Endothelial cell of umbilical vein (primary cell): ENCODE data around the gene NPC1L1. TPM values are rescaled to one million over a fixed set of nuclear protein-coding genes. Genes with fewer than 3 reads are reported as not detected.

ENCODE experiments used
- BruUV-seq: library from RNA; stranded (reverse); fragments of 400-500 nt; replicated peaks from 2 replicates; lab custom pipeline; 2021; lab: Mats Ljungman, UMichigan
- CTCF ChIA-PET: fragments of 300-600, 350-600 bp; sonication (Branson Sonifier 250); formaldehyde crosslinking; loops from one replicate; lab custom pipeline; 2021; ENCODE audit warnings: antibody characterized with exemption, inconsistent platforms; lab: Charles Lee
- POLR2A ChIA-PET: fragments of 300-600, 350-600 bp; sonication (Branson Sonifier 250); formaldehyde crosslinking; loops from one replicate; lab custom pipeline; 2021; ENCODE audit warnings: antibody characterized with exemption, inconsistent platforms; lab: Charles Lee
- DNase-seq: peaks from one replicate; pipeline ENCODE4 v3.0.0-alpha.2; 2011; ENCODE audit warnings: low read depth, low spot score
- FAIRE-seq: peaks from 2 replicates; lab custom pipeline; 2011; peaks lifted over from hg19 to GRCh38; lab: Jason Lieb, UNC
- H2AFZ ChIP-seq: 2 replicates; pipeline ENCODE4 v1.6.0; 2012; ENCODE audit warnings: low read depth, low read length, control low read depth, inconsistent platforms
- H3K27ac ChIP-seq: 2 replicates; pipeline ENCODE4 v1.5.1; 2011; ENCODE audit warnings: low read depth, mild to moderate bottlenecking, control low read depth, low read length, moderate library complexity; ENCODE audit not compliant: insufficient read depth
- H3K27me3 ChIP-seq, 2 experiments: 2 replicates each; pipeline versions ENCODE4 v1.6.0 to v1.6.1; 2011; ENCODE audit warnings: low read length in 2 of 2, mixed read lengths in 1 of 2; ENCODE audit not compliant: control insufficient read depth in 2 of 2, insufficient read depth in 2 of 2
- H3K36me3 ChIP-seq, 2 experiments: 2 replicates in 1 of 2; 3 replicates in 1 of 2; pipeline ENCODE4 v1.5.1; 2011; ENCODE audit warnings: low read length in 2 of 2, mild to moderate bottlenecking in 1 of 2, moderate library complexity in 1 of 2; ENCODE audit not compliant: control insufficient read depth in 2 of 2, insufficient read depth in 2 of 2; ENCODE audit errors: extremely low read depth in 1 of 2
- H3K4me1 ChIP-seq: 3 replicates; pipeline ENCODE4 v1.5.1; 2011; ENCODE audit warnings: mild to moderate bottlenecking, low read length; ENCODE audit not compliant: control insufficient read depth, insufficient read depth; ENCODE audit errors: extremely low read depth
- H3K4me2 ChIP-seq: 2 replicates; pipeline ENCODE4 v1.6.1; 2011; ENCODE audit warnings: low read length, control low read depth, mixed read lengths; ENCODE audit not compliant: insufficient read depth
- H3K4me3 ChIP-seq, 3 experiments: fragments of 200-600 bp in 1 of 3; sonication (generic), shearing (Covaris generic) in 1 of 3; replicated peaks in 1 of 3; 2 replicates each; pipeline ENCODE4 v1.5.1; 2011 to 2016; ENCODE audit warnings: control low read depth in 3 of 3, low read length in 3 of 3, mild to moderate bottlenecking in 2 of 3, inconsistent platforms in 1 of 3, low read depth in 1 of 3, moderate library complexity in 1 of 3; ENCODE audit not compliant: insufficient read depth in 1 of 3
- H3K79me2 ChIP-seq: 2 replicates; pipeline ENCODE4 v1.6.0; 2012; ENCODE audit warnings: low read length, inconsistent platforms; ENCODE audit not compliant: control insufficient read depth, insufficient read depth
- H3K9ac ChIP-seq: replicated peaks from 2 replicates; pipeline ENCODE3; 2011; ENCODE audit warnings: low read length, control low read depth; ENCODE audit not compliant: insufficient read depth; ENCODE audit errors: extremely low read depth
- H3K9me1 ChIP-seq: replicated peaks from 3 replicates; pipeline ENCODE4 v1.6.0; 2011; ENCODE audit warnings: mild to moderate bottlenecking, low read length; ENCODE audit not compliant: control insufficient read depth, insufficient read depth; ENCODE audit errors: extremely low read depth
- H3K9me3 ChIP-seq: replicated peaks from 2 replicates; pipeline ENCODE4 v1.5.1; 2012; ENCODE audit warnings: low read length, inconsistent platforms; ENCODE audit not compliant: control insufficient read depth, insufficient read depth
- H4K20me1 ChIP-seq: replicated peaks from 2 replicates; pipeline ENCODE3; 2011; ENCODE audit warnings: mild to moderate bottlenecking, low read length; ENCODE audit not compliant: control insufficient read depth, insufficient read depth; ENCODE audit errors: extremely low read depth
- CTCF ChIP-seq, 2 donors: IDR thresholded peaks; 1 replicate in 1 of 2; 2 replicates in 1 of 2; pipeline ENCODE4 v1.5.1; 2011; ENCODE audit warnings: low read length in 2 of 2, mild to moderate bottlenecking in 2 of 2, moderate library complexity in 2 of 2, control low read depth in 1 of 2, inconsistent platforms in 1 of 2, low read depth in 1 of 2; ENCODE audit not compliant: insufficient read depth in 1 of 2; ENCODE audit errors: extremely low read depth in 1 of 2
- EZH2 ChIP-seq: IDR thresholded peaks from 2 replicates; pipeline ENCODE4 v1.6.1; 2012; ENCODE audit warnings: borderline replicate concordance, low read depth, mild to moderate bottlenecking, moderate library complexity, low read length, inconsistent platforms; ENCODE audit not compliant: severe bottlenecking
- FOS ChIP-seq: IDR thresholded peaks from 2 replicates; pipeline ENCODE4 v1.6.1; 2011; ENCODE audit warnings: mild to moderate bottlenecking, low read length, moderate library complexity, borderline replicate concordance; ENCODE audit not compliant: insufficient read depth
- GATA2 ChIP-seq: IDR thresholded peaks from 2 replicates; pipeline ENCODE4 v1.7.0; 2011; ENCODE audit warnings: low read depth, mild to moderate bottlenecking, moderate library complexity, mixed read lengths, low read length; ENCODE audit not compliant: insufficient read length, insufficient read depth
- JUN ChIP-seq: IDR thresholded peaks from 2 replicates; pipeline ENCODE4 v1.6.1; 2011; ENCODE audit warnings: borderline replicate concordance, low read depth; ENCODE audit not compliant: insufficient read length, insufficient read depth
- MAX ChIP-seq: IDR thresholded peaks from 2 replicates; pipeline ENCODE4 v1.6.1; 2011; ENCODE audit not compliant: insufficient read depth, insufficient read length
- MYC ChIP-seq: IDR thresholded peaks from one replicate; pipeline ENCODE4 v1.6.1; 2011; ENCODE audit warnings: mild to moderate bottlenecking, low read depth, low read length
- POLR2A ChIP-seq: IDR thresholded peaks from 2 replicates; pipeline ENCODE4 v1.6.1; 2012; ENCODE audit warnings: low read depth, mild to moderate bottlenecking, control low read depth, low read length
- POLR2AphosphoS5 ChIP-seq: IDR thresholded peaks from 2 replicates; pipeline ENCODE4 v1.6.1; 2012; ENCODE audit warnings: low read depth, mild to moderate bottlenecking, control low read depth, low read length, moderate library complexity; ENCODE audit not compliant: insufficient read depth
- dilution Hi-C: fragments of 300-500 bp; cut with MboI; formaldehyde crosslinking; loops from one replicate; pipeline ENCODE4 v1.15.0; 2019; ENCODE audit warnings: low sequenced_read_pairs; ENCODE audit not compliant: extremely low pct_ligation_motif_present
- intact Hi-C: fragments of 100-400 bp; cut with micrococcal nuclease; formaldehyde crosslinking; loops from one replicate; pipeline ENCODE4 v1.10.0; 2022
- polyA plus RNA-seq, 4 experiments: library from polyadenylated mRNA; depleted of rRNA in 3 of 4; stranded (reverse) in 3 of 4; unstranded in 1 of 4; fragments of >200 nt; gene quantifications; 2 replicates each; pipeline versions ENCODE4 v1.2.1 to v1.2.3, GENCODE V29; 2011 to 2012; ENCODE audit warnings: missing spikeins in 1 of 4
- total RNA-seq: library from RNA; stranded (reverse); gene quantifications from 2 replicates; pipeline ENCODE4 v1.2.3, GENCODE V29; 2021

Gene NPC1L1
- total and polyA plus RNA-seq, 2 donors (not counting 3 experiments of a cell fraction or from before 2014, with no cell fraction given): not detected

GRCh38 chr7:44557485-44557884 is 16.4 kb upstream of the NPC1L1 start:
- Histone ChIP-seq H3K9me3 (no peaks in the 10 kb centered on the region), H3K27ac (no peak overlapping the region), H3K4me2 (no peak overlapping the region), H3K36me3 (no peaks in the 10 kb centered on the region), H3K27me3 (no peaks in the 10 kb centered on the region), H3K79me2 (no peaks in the 10 kb centered on the region), H2AFZ (no peak overlapping the region), H4K20me1 (no peaks in the 10 kb centered on the region), H3K9me1 (no peaks in the 10 kb centered on the region), H3K9ac (no peak overlapping the region), H3K4me1 (no peaks in the 10 kb centered on the region), H3K4me3 (no peak overlapping the region)
- no TSS peak for BruUV-seq
- ChIA-PET POLR2A (no interaction called here), CTCF (interaction anchor here (1.4 kb wide), 1 partner anchor 209 kb away, joined by 4 read pairs; no protein-coding TSS in a partner anchor)
- dilution Hi-C loops (no loop called here), intact Hi-C loops (no loop called here)
- no peak for FAIRE-seq
- TF ChIP-seq CTCF (IDR thresholded peaks at IDR 0.05; ENCODE audit: extremely low read depth in 1 of 2, insufficient read depth in 1 of 2, low read depth in 1 of 2, low read length in 2 of 2) (no peak), MAX (no peak), POLR2AphosphoS5 (no peak), FOS (no peak), JUN (no peak), EZH2 (no peak), MYC (no peak), GATA2 (no peak), POLR2A (no peak)
- DNase-seq: no peak
